ENCODE results near the gene SH3TC2.

The SH3TC2 gene

DNA sequence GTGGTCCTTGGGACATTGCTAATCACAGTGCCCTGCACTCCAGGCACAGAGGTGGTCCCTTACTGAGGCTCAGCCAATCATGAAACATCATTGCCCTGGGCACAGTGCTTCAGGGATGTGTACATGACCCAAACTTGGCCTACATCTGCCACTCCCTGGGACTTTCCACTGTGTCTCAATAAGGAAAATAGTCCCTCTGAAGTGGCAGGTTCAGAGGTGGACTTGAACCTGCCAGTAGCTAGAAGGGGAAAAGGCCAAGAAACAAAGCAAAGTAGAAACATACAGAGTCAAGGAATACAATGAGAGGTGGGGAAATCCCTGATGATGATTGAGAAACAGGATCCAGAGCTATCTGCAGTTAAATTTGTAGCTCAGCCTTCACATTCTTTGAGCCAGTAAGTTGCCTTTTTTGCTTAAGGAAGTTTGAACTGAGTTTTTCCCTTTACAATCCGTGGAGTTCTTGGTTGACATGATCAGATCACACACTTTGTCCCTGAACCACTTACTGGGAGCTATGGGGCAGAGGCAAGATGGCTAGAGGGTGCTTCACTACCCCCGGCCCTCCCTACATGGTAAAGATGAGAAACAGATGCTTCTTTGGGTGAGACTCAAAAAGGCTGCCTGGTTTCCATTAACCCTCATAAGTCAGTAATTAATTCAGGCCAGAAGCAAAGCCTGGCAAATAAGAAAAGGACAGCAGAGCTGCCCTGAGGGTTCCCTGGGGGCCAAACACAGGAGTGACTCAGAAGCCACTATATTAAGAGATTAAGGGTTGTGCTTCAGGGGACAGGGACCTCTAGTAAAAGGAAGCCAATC lies 57.6 kb downstream of the SH3TC2 start:
- 85 to 89% methylated on average over 2 of the region's 2 CpGs for whole genome bisulfite sequencing, 2 experiments
- Histone ChIP-seq H3K9me3 (ENCODE audit: control insufficient read depth, low read length) (no peaks in the 10 kb centered on the region), H3K27ac (ENCODE audit: insufficient read depth, low read depth, low read length, poor library complexity, severe bottlenecking) (no peak overlapping the region), H3K36me3 (ENCODE audit: control insufficient read depth, insufficient read depth, low read length) (no peaks in the 10 kb centered on the region), H3K4me1 (ENCODE audit: control insufficient read depth, insufficient read depth, low read length) (peaks cover 7% of the 10 kb centered on the region), H3K27me3 (ENCODE audit: control insufficient read depth, insufficient read depth, low read length, poor library complexity, severe bottlenecking) (no peaks in the 10 kb centered on the region), H3K4me3 (ENCODE audit: insufficient read depth, low read depth, low read length) (no peak overlapping the region)

GRCh38 chr5:149004559-149004958 lies 58.3 kb downstream of the SH3TC2 start:
- Histone ChIP-seq H3K27me3 (ENCODE audit: control insufficient read depth, insufficient read depth, low read length, poor library complexity, severe bottlenecking) (no peaks in the 10 kb centered on the region), H3K27ac (ENCODE audit: insufficient read depth, low read depth, low read length, poor library complexity, severe bottlenecking) (no peak overlapping the region), H3K9me3 (ENCODE audit: control insufficient read depth, low read length) (no peaks in the 10 kb centered on the region), H3K36me3 (ENCODE audit: control insufficient read depth, insufficient read depth, low read length) (no peaks in the 10 kb centered on the region), H3K4me3 (ENCODE audit: insufficient read depth, low read depth, low read length) (no peak overlapping the region), H3K4me1 (ENCODE audit: control insufficient read depth, insufficient read depth, low read length) (peaks cover 7% of the 10 kb centered on the region)
- WGBS, 2 experiments: 95% methylated on average over 6 of the region's 6 CpGs

DNA sequence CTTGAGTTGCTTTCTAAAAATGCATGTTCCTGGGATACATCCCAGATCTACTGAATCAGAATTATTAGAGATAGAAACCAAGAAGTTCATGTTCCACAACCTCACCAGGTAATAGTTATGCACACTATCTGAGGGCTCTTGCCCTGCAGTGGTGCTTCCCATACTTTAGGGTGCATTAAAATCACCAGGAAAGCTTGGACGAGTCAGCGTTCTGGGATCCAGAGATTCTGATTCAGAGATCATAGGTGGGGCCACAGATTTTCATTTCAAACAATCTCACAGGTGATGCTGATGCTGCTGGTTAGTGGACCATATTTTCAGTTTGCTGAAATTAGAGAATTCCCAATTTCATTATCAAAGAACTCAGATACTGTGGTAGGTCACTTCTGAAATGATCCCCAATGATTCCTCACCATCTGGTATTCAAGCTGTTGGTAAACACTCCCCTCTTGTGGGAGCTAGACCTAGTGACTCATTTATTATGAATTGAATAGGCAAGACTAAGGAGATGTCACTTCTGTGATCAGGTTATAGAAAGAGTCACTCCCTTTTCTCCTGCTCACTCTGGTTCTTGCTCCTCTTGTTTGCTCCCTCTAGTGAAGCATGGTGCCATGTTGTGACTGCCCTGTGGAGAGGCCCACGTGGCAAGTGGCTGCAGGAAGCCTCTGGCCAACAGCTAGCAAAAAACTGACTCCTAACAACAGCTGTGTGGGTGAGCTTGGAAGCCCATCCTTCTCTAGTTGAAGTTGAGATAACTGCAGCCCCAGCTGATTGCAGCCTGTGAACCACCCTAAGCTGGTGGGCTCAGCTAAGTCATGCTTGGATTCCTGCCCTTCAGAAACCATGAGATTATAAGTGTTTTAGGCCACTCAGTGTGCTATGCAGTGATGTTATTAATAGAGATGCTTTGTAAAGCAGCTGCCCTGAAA lies 59.8 kb downstream of the SH3TC2 start:
- Histone ChIP-seq H3K9me3 (ENCODE audit: control insufficient read depth, low read length) (no peaks in the 10 kb centered on the region), H3K36me3 (ENCODE audit: control insufficient read depth, insufficient read depth, low read length) (no peaks in the 10 kb centered on the region), H3K4me3 (ENCODE audit: insufficient read depth, low read depth, low read length) (no peak overlapping the region), H3K27ac (ENCODE audit: insufficient read depth, low read depth, low read length, poor library complexity, severe bottlenecking) (no peak overlapping the region), H3K27me3 (ENCODE audit: control insufficient read depth, insufficient read depth, low read length, poor library complexity, severe bottlenecking) (no peaks in the 10 kb centered on the region), H3K4me1 (ENCODE audit: control insufficient read depth, insufficient read depth, low read length) (peaks cover 7% of the 10 kb centered on the region)
- 89 to 93% methylated on average over 3 of the region's 3 CpGs for WGBS, 2 experiments

DNA sequence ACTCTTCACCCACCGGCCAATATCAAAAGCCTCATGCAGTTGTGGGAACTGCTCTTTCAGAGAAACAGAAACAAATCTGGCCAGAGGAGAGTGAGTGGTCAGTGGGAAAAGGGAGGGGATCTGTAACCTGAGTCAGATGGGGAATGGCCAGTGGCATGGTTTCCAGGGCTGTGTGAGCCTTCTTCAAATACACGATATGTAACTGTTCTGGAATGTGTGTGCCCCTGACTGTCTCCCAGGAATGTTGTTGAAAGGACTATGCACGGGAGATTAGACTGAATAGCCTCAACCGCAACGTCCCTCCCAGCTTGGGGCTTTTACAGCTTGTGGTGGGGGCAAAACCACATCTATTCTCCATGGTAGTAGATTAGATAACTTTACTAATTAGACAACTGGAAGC lies 60.8 kb downstream of the SH3TC2 start:
- H3K9me3 ChIP-seq (ENCODE audit: control insufficient read depth, low read length): no peaks in the 10 kb centered on the region

GRCh38 chr5:149001162-149001561 lies 61.7 kb downstream of the SH3TC2 start:
- Histone ChIP-seq H3K4me3 (ENCODE audit: insufficient read depth, low read depth, low read length) (no peak overlapping the region), H3K4me1 (ENCODE audit: control insufficient read depth, insufficient read depth, low read length) (peaks cover 7% of the 10 kb centered on the region), H3K36me3 (ENCODE audit: control insufficient read depth, insufficient read depth, low read length) (no peaks in the 10 kb centered on the region), H3K27ac (ENCODE audit: insufficient read depth, low read depth, low read length, poor library complexity, severe bottlenecking) (no peak overlapping the region), H3K9me3 (ENCODE audit: control insufficient read depth, low read length) (no peaks in the 10 kb centered on the region), H3K27me3 (ENCODE audit: control insufficient read depth, insufficient read depth, low read length, poor library complexity, severe bottlenecking) (no peaks in the 10 kb centered on the region)

More for the DNA sequence above, 60.8 kb downstream of the SH3TC2 start:
- WGBS, 2 experiments: 41 to 52% methylated on average over 3 to 5 of the region's 5 CpGs
- Histone ChIP-seq H3K27ac (ENCODE audit: insufficient read depth, low read depth, low read length, poor library complexity, severe bottlenecking) (no peak overlapping the region), H3K4me1 (ENCODE audit: control insufficient read depth, insufficient read depth, low read length) (peaks cover 7% of the 10 kb centered on the region), H3K36me3 (ENCODE audit: control insufficient read depth, insufficient read depth, low read length) (no peaks in the 10 kb centered on the region), H3K4me3 (ENCODE audit: insufficient read depth, low read depth, low read length) (no peak overlapping the region), H3K27me3 (ENCODE audit: control insufficient read depth, insufficient read depth, low read length, poor library complexity, severe bottlenecking) (no peaks in the 10 kb centered on the region)

DNA sequence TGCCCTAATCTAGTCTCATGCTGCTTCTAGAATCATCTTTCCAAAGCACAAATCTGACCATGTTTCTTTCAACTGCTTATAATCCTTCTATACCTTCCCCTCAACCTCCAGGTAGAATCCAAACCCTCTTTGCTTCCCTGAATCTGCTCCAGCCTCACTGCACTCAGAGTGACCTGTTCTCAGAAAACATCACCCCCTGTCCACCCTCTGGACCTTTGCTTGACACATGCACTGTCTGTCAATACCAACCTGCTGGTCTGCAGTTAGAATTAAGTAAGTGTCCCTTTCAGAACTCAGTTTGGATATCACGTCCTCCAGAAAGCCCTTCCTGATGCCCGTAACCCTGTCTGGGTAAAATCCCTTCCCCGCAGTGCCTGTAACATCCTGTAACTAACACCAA lies 63.1 kb downstream of the SH3TC2 start:
- WGBS, 2 experiments: 87 to 94% methylated on average over 3 of the region's 3 CpGs
- Histone ChIP-seq H3K27me3 (ENCODE audit: control insufficient read depth, insufficient read depth, low read length, poor library complexity, severe bottlenecking) (no peaks in the 10 kb centered on the region), H3K36me3 (ENCODE audit: control insufficient read depth, insufficient read depth, low read length) (no peaks in the 10 kb centered on the region), H3K27ac (ENCODE audit: insufficient read depth, low read depth, low read length, poor library complexity, severe bottlenecking) (no peak overlapping the region), H3K4me1 (ENCODE audit: control insufficient read depth, insufficient read depth, low read length) (peaks cover 7% of the 10 kb centered on the region), H3K4me3 (ENCODE audit: insufficient read depth, low read depth, low read length) (no peak overlapping the region), H3K9me3 (ENCODE audit: control insufficient read depth, low read length) (no peaks in the 10 kb centered on the region)

DNA sequence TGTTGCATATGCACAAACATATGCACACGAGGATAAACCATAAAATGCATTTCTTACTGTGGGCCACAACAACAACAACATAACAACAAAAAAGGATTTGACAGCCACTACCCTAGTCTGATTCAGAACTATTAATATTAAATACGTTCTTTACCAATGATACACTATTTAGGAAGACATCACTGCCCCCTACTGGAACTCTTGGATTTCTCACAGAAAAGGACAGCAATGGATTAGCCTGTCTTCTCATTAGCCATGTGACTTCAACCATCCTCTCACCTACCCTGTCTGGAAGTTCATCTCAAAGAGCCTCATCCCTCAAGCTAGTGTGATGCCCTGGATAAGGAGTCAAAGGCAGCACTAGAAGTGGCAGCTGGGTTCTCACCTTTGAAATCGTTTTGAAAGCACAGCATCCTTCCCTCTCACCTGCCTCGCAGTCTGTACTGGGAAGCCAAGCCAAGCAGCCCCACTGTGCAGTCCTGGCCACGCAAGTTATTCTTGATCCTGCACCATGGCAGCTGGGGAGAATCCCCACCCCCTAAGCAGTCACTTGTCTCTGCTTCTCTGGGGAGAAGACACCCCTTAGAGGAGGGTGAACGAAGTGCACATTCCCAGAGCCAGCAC lies 64.6 kb downstream of the SH3TC2 start:
- H3K27me3 ChIP-seq (ENCODE audit: control insufficient read depth, insufficient read depth, low read length, poor library complexity, severe bottlenecking): no peaks in the 10 kb centered on the region
- peaks cover 7% of the 10 kb centered on the region for H3K4me1 ChIP-seq (ENCODE audit: control insufficient read depth, insufficient read depth, low read length)
- H3K36me3 ChIP-seq (ENCODE audit: control insufficient read depth, insufficient read depth, low read length): no peaks in the 10 kb centered on the region
- H3K27ac ChIP-seq (ENCODE audit: insufficient read depth, low read depth, low read length, poor library complexity, severe bottlenecking): no peak overlapping the region
- no peak overlapping the region for H3K4me3 ChIP-seq (ENCODE audit: insufficient read depth, low read depth, low read length)
- no peaks in the 10 kb centered on the region for H3K9me3 ChIP-seq (ENCODE audit: control insufficient read depth, low read length)
- WGBS, 2 experiments: 56 to 61% methylated on average over 6 of the region's 6 CpGs

DNA sequence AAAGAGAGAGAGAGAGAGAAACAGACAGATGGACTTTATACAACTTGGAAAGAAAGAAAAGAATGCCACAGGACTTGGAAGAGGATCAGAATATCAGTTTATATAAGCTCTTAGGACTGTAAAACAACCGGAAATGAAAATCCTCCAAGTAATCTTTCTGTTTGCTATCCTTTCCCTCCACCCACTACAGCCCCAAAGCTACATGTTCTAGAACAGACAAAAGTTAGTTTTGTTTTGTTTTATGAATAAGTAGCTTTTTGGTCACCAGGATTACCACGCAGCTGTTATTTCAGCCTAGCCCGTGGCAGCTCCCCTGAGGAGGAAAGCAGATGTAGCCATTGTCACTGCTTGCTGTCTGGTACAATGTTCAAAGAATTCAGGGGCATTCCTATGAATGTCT lies 66.6 kb downstream of the SH3TC2 start:
- no peak overlapping the region for H3K27ac ChIP-seq (ENCODE audit: insufficient read depth, low read depth, low read length, poor library complexity, severe bottlenecking)
- H3K9me3 ChIP-seq (ENCODE audit: control insufficient read depth, low read length): no peaks in the 10 kb centered on the region
- H3K4me1 ChIP-seq (ENCODE audit: control insufficient read depth, insufficient read depth, low read length): peaks cover 2% of the 10 kb centered on the region
- H3K4me3 ChIP-seq (ENCODE audit: insufficient read depth, low read depth, low read length): no peak overlapping the region
- 93 to 97% methylated on average over 3 of the region's 3 CpGs for WGBS, 2 experiments
- H3K36me3 ChIP-seq (ENCODE audit: control insufficient read depth, insufficient read depth, low read length): no peaks in the 10 kb centered on the region
- H3K27me3 ChIP-seq (ENCODE audit: control insufficient read depth, insufficient read depth, low read length, poor library complexity, severe bottlenecking): no peaks in the 10 kb centered on the region

- peaks cover 4% of the 10 kb centered on the region for H3K4me1 ChIP-seq (ENCODE audit: control insufficient read depth, insufficient read depth, low read length)
- H3K36me3 ChIP-seq (ENCODE audit: control insufficient read depth, insufficient read depth, low read length): no peaks in the 10 kb centered on the region
- H3K27ac ChIP-seq (ENCODE audit: insufficient read depth, low read depth, low read length, poor library complexity, severe bottlenecking): no peak overlapping the region
- no peaks in the 10 kb centered on the region for H3K27me3 ChIP-seq (ENCODE audit: control insufficient read depth, insufficient read depth, low read length, poor library complexity, severe bottlenecking)
- H3K4me3 ChIP-seq (ENCODE audit: insufficient read depth, low read depth, low read length): no peak overlapping the region
- no peaks in the 10 kb centered on the region for H3K9me3 ChIP-seq (ENCODE audit: control insufficient read depth, low read length)
- WGBS, 2 experiments: 82 to 91% methylated on average over 2 of the region's 2 CpGs
Measured at GRCh38 chr5:148995791-148996190, 67.1 kb downstream of the SH3TC2 start.
